ENCODE data around the gene PPP1R12C.

The PPP1R12C gene

DNA sequence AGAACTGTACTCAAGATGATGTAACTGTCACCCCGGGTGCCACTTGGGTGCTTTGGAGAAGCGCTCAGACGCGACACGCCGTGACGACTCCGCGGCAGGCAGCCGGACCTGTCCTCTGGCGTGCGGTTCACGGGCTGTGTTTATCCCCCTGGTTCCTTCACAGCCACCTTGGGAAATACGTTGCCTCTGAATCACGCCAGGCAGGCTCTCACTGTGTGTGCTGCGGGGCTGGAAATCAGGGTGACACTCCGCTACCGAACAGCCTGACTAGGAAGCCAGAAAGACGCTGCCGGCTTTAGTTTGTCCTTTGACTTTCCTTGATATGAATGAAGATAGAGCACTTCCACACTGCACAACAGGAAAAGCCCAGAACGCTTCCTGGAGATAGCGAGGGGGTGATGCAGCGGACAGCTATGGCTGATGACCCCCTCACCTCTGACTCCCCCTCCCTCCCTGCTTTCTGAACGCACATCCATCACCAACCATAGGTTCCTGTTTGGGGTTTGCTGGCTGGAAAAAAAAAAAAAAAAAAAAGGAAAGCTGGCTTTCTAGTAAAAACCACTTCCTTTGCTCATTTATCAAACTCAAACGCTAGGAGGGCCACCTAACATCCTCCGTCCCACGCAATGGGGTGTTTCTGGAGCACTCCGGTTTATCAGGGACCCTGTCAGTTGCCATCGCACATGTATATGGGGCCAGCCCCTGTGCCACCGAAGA, 75.7 kb downstream of the PPP1R12C start:
- FAIRE-seq, result no peak

GRCh38 chr19:55041244-55041626, 76.2 kb downstream of the PPP1R12C start:
- no peak for FAIRE-seq
